ENCODE data around the gene INTS3.

DNA sequence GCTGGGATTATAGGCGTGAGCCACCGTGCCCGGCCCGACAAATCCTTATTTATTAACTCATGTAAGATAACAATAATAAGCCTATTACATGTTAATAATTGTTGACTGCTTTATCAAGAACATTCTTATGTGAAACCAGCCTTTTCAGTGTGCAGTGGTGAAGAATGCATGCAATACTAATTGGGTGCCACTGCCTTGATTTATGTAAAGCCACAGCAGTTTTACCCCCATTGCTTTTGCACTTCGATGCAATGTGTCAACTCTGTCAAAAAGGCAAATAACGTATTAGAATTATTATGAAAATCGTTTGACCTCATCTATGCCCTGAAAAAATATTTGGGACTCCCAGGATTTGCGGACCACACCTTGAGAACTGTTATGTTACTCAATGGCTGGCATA lies 31.1 kb upstream of the INTS3 start:
- TF ChIP-seq YY1 (IDR thresholded peaks at IDR 0.05; ENCODE audit: insufficient read depth, insufficient read length) (no peak), SUZ12 (IDR thresholded peaks at IDR 0.05; ENCODE audit: extremely low read depth, insufficient read depth, insufficient read length) (no peak)
